Neural cell (in vitro differentiated cells): ENCODE measurements around the gene UBE2D1. TPM values are rescaled to one million over a fixed set of nuclear protein-coding genes. Genes with fewer than 3 reads are reported as not detected.

Source experiments
- polyA plus RNA-seq: library from polyadenylated mRNA; depleted of rRNA; stranded (reverse); fragments of >200 nt; gene quantifications from 2 replicates; pipeline ENCODE4 v1.2.3, GENCODE V29; 2014

The UBE2D1 gene
- polyA plus RNA-seq, 1 donor from 2014 or later: 89.8 TPM

Other genes starting within 250 kb of the UBE2D1 start
- 11.4 and 11.7 TPM in 2 replicates for gene IPMK, start 67.1 kb upstream of the UBE2D1 start, polyA plus RNA-seq
- gene CISD1, start 65.8 kb upstream of the UBE2D1 start, polyA plus RNA-seq: 86.3 and 104 TPM in 2 replicates
- 26.5 and 27.2 TPM in 2 replicates for gene TFAM, start 50.4 kb downstream of the UBE2D1 start, polyA plus RNA-seq
- gene BICC1, start 177.9 kb downstream of the UBE2D1 start, polyA plus RNA-seq: 7.6 and 10.8 TPM in 2 replicates